Skeletal muscle satellite cell (primary cell): ENCODE data around the gene MYCBP. TPM values are rescaled to one million over a fixed set of nuclear protein-coding genes. Genes with fewer than 3 reads are reported as not detected.

ENCODE experiments used
- H3K27me3 ChIP-seq: 2 replicates; pipeline ENCODE4 v1.7.0; 2013; ENCODE audit warnings: low read length; ENCODE audit not compliant: control insufficient read depth, insufficient read depth
- H3K36me3 ChIP-seq: 2 replicates; pipeline ENCODE4 v1.7.0; 2013; ENCODE audit warnings: mild to moderate bottlenecking, control low read depth, low read length; ENCODE audit not compliant: insufficient read depth
- H3K4me1 ChIP-seq: 2 replicates; pipeline ENCODE4 v1.7.0; 2013; ENCODE audit warnings: low read length; ENCODE audit not compliant: control insufficient read depth, insufficient read depth
- H3K4me2 ChIP-seq: 2 replicates; pipeline ENCODE4 v1.7.0; 2013; ENCODE audit warnings: mild to moderate bottlenecking, low read length
- H3K4me3 ChIP-seq: 2 replicates; pipeline ENCODE4 v1.7.0; 2013; ENCODE audit warnings: low read length
- H3K9ac ChIP-seq: 2 replicates; pipeline ENCODE4 v1.7.0; 2013; ENCODE audit warnings: mild to moderate bottlenecking, low read depth, low read length, moderate library complexity
- H3K9me3 ChIP-seq: replicated peaks from 2 replicates; pipeline ENCODE4 v1.7.0; 2013; ENCODE audit warnings: mild to moderate bottlenecking, control low read depth, low read length
- small RNA-seq: library from RNA; depleted of rRNA; stranded (forward); fragments of <200 nt; gene quantifications from one replicate; pipeline ENCODE3, GENCODE V24; 2012

The MYCBP gene

GRCh38 chr1:38819040-38819439 lies 54.1 kb downstream of the MYCBP start:
- Histone ChIP-seq H3K36me3 (no peaks in the 10 kb centered on the region), H3K27me3 (peaks cover 88% of the 10 kb centered on the region), H3K9me3 (no peaks in the 10 kb centered on the region), H3K4me1 (peaks cover 5% of the 10 kb centered on the region), H3K9ac (no peak overlapping the region), H3K4me3 (no peak overlapping the region), H3K4me2 (no peak overlapping the region)

DNA sequence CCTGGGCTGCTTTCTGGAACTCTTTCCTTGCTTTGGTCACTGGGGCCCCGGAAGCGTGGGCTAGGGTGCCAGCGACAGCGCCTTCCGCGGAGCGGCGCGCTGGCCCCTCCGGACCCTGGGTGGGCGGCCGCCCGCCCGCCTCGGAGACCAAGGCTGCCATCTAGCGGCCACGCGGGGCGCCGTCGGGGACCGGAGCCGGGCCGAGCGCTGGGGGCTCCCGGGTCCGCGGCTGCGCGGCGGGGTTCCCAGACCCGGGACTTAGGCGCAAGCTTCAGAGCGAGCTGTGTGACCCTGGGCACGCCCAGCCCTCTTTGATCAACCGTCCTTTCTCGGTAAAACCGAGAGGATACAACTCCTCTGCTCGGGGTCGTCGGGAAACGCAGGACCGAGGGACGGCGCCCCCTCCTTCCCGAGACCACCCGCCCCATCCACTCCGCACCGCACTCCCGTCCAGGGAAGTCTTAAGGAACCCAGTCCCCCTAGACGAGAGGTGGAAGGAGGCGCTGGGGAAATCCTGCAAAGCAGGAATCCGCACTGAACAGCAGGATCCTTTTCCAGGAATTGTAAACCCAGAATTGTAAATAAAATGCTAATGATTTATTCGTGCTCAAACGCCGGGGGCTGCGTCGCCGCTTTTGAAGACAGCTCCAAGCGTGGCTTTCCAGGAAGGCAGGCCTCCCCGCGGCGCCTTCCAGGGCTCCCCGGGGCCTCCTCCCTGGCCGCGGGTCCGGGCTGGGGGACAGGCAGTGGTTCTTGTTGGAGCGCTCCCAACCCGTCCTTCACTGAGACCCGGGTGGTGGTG lies 54.8 kb downstream of the MYCBP start:
- H3K9ac ChIP-seq: no peak overlapping the region
- peaks cover 5% of the 10 kb centered on the region for H3K4me1 ChIP-seq
- H3K27me3 ChIP-seq: peaks cover 95% of the 10 kb centered on the region
- H3K4me3 ChIP-seq: peak overlapping the region; percentile 49
- no peaks in the 10 kb centered on the region for H3K9me3 ChIP-seq
- H3K4me2 ChIP-seq: peak overlapping the region; percentile 77
- no peaks in the 10 kb centered on the region for H3K36me3 ChIP-seq

GRCh38 chr1:38817267-38818174 lies 55.6 kb downstream of the MYCBP start:
- H3K9ac ChIP-seq: no peak overlapping the region
- H3K4me3 ChIP-seq: peak overlapping the region; percentile 49
- H3K36me3 ChIP-seq: no peaks in the 10 kb centered on the region
- H3K4me1 ChIP-seq: peaks cover 5% of the 10 kb centered on the region
- no peaks in the 10 kb centered on the region for H3K9me3 ChIP-seq
- H3K27me3 ChIP-seq: peaks cover 98% of the 10 kb centered on the region
- peak overlapping the region; percentile 77 for H3K4me2 ChIP-seq

- Histone ChIP-seq H3K4me2 (no peak overlapping the region), H3K9ac (no peak overlapping the region), H3K36me3 (no peaks in the 10 kb centered on the region), H3K9me3 (no peaks in the 10 kb centered on the region), H3K4me1 (peaks cover 5% of the 10 kb centered on the region), H3K4me3 (no peak overlapping the region), H3K27me3 (peaks cover 95% of the 10 kb centered on the region)
Observed at GRCh38 chr1:38815903-38816627, 57.1 kb downstream of the MYCBP start.

DNA sequence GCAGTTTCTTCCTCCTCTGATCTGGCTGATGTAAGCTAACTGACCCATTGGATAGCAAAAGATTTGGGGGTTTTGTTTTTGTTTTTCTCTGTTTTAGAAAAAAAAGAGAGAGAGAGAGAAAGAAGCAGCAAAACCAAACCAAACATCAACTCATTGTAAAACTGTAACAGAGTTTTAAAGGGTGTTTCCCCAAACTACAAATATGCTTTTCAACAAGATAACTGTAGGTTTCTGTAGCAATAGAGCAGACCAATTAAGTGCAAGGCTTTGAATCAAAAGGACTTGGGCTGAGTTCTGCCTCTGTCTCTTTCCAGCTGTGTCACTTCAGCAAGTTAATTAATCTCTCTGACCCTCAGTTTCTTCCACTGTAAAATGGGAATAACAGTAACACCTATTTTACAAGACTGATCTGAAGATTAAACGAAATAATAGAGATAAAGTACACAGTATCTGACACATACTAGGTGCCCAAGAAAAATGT lies 58.1 kb downstream of the MYCBP start:
- H3K4me3 ChIP-seq: no peak overlapping the region
- H3K27me3 ChIP-seq: peaks cover 94% of the 10 kb centered on the region
- peaks cover 5% of the 10 kb centered on the region for H3K4me1 ChIP-seq
- no peaks in the 10 kb centered on the region for H3K36me3 ChIP-seq
- no peaks in the 10 kb centered on the region for H3K9me3 ChIP-seq
- H3K4me2 ChIP-seq: no peak overlapping the region
- no peak overlapping the region for H3K9ac ChIP-seq

DNA sequence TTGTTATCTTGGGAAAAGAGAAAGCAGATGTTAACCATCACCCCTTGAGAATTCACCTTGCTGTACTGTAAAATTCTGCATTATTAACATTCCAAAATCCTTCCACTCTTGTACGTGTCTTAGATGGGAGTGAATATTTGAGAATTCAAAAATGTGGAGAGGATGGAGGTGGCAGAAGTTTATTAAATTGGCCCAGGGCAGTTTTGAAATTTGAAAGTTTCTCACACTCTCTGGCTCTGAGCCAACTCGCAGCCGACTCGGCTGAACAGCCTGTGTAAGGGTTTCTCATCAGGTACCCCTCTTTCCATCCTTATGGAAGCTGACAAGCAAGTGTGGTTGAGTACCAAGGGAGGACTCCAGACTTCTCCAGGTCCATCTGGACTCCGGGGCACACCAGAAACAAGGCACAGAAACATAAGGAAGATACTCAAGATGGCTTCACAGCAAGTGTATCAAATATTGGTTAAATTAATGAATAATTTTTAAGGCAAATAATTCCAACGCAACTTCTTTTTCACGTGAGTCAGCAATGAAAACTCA lies 58.6 kb downstream of the MYCBP start:
- Histone ChIP-seq H3K4me1 (peaks cover 5% of the 10 kb centered on the region), H3K4me2 (no peak overlapping the region), H3K9ac (no peak overlapping the region), H3K27me3 (peaks cover 92% of the 10 kb centered on the region), H3K36me3 (no peaks in the 10 kb centered on the region), H3K9me3 (no peaks in the 10 kb centered on the region), H3K4me3 (no peak overlapping the region)

DNA sequence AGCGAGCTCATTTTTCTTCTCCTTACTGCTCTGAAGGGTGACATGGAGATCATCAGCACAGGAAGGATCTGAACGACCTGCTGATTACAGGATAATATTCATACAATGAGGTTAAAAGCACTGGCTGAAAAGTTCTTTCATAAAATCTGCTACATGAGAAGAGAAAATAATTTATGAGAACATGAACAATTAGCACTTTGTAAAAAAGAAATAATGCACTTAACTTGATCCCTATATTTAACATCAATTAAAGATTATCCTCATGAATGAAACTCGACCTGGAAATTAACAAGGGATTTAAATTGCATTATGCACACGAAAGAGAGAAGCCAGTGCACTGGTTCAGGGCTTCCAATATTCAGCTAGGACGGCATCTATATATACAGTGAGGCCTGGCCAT lies 60.2 kb downstream of the MYCBP start:
- Histone ChIP-seq H3K27me3 (peaks cover 90% of the 10 kb centered on the region), H3K4me3 (no peak overlapping the region), H3K36me3 (no peaks in the 10 kb centered on the region), H3K9me3 (no peaks in the 10 kb centered on the region), H3K9ac (no peak overlapping the region), H3K4me2 (no peak overlapping the region), H3K4me1 (no peaks in the 10 kb centered on the region)

Small RNA genes lying within 50 kb of the gene (small RNA-seq; reads per million reads assigned to genes)
- gene GJA9-MYCBP: not detected
